HEK293 (cell line): ENCODE data around the gene KCNAB2.

ENCODE experiments used
- CTCF ChIP-seq: fragments of 450-650 bp; formaldehyde crosslinking; IDR thresholded peaks from 2 replicates; pipeline ENCODE4 v1.5.1; 2016; ENCODE audit warnings: missing biosample characterization, missing genetic modification characterization
- EGR2 ChIP-seq: fragments of 450-650 bp; formaldehyde crosslinking; IDR thresholded peaks from 2 replicates; pipeline ENCODE4 v1.5.1; 2016; ENCODE audit warnings: low read depth, missing biosample characterization, missing genetic modification characterization
- FEZF1 ChIP-seq: fragments of 450-650 bp; formaldehyde crosslinking; IDR thresholded peaks from 2 replicates; pipeline ENCODE4 v1.5.1; 2016; ENCODE audit warnings: missing biosample characterization, missing genetic modification characterization
- KLF9 ChIP-seq: fragments of 450-650 bp; formaldehyde crosslinking; IDR thresholded peaks from 2 replicates; pipeline ENCODE4 v1.5.1; 2016; ENCODE audit warnings: missing biosample characterization, missing genetic modification characterization, low read depth
- MZF1 ChIP-seq: fragments of 450-650 bp; formaldehyde crosslinking; IDR thresholded peaks from 2 replicates; pipeline ENCODE4 v1.5.1; 2017; ENCODE audit warnings: missing biosample characterization, missing genetic modification characterization, borderline replicate concordance
- REPIN1 ChIP-seq: fragments of 450-650 bp; formaldehyde crosslinking; IDR thresholded peaks from 2 replicates; pipeline ENCODE4 v1.5.1; 2017; ENCODE audit warnings: missing biosample characterization, missing genetic modification characterization, low read depth
- SETDB1 ChIP-seq: IDR thresholded peaks from one replicate; pipeline ENCODE4 v1.6.1; 2017; ENCODE audit warnings: mild to moderate bottlenecking, low read length, moderate library complexity, mixed read lengths; ENCODE audit not compliant: insufficient read length
- SP3 ChIP-seq: fragments of 450-650 bp; formaldehyde crosslinking; IDR thresholded peaks from 2 replicates; pipeline ENCODE4 v1.5.1; 2016; ENCODE audit warnings: missing biosample characterization, missing genetic modification characterization
- ZBTB44 ChIP-seq: fragments of 450-650 bp; IDR thresholded peaks from 2 replicates; pipeline ENCODE4 v1.5.1; 2018; ENCODE audit warnings: missing biosample characterization, mild to moderate bottlenecking, missing genetic modification characterization
- ZNF112 ChIP-seq: fragments of 450-650 bp; formaldehyde crosslinking; IDR thresholded peaks from 2 replicates; pipeline ENCODE4 v1.5.0; 2017; ENCODE audit warnings: missing biosample characterization, missing genetic modification characterization
- ZNF138 ChIP-seq: fragments of 450-650 bp; formaldehyde crosslinking; IDR thresholded peaks from 2 replicates; pipeline ENCODE4 v1.5.1; 2016; ENCODE audit warnings: missing biosample characterization, missing genetic modification characterization, borderline replicate concordance
- ZNF184 ChIP-seq: fragments of 450-650 bp; IDR thresholded peaks from 2 replicates; pipeline ENCODE4 v1.5.1; 2018; ENCODE audit warnings: missing biosample characterization, mild to moderate bottlenecking, missing genetic modification characterization
- ZNF280D ChIP-seq: fragments of 450-650 bp; formaldehyde crosslinking; IDR thresholded peaks from 2 replicates; pipeline ENCODE4 v1.5.1; 2016; ENCODE audit warnings: missing biosample characterization, missing genetic modification characterization
- ZNF335 ChIP-seq: fragments of 450-650 bp; formaldehyde crosslinking; conservative IDR thresholded peaks from 2 replicates; pipeline ENCODE4 v1.5.1; 2016; ENCODE audit warnings: missing biosample characterization, missing genetic modification characterization
- ZNF362 ChIP-seq: fragments of 450-650 bp; formaldehyde crosslinking; IDR thresholded peaks from 2 replicates; pipeline ENCODE4 v1.5.1; 2016; ENCODE audit warnings: missing biosample characterization, missing genetic modification characterization
- ZNF473 ChIP-seq: fragments of 450-650 bp; formaldehyde crosslinking; IDR thresholded peaks from 2 replicates; pipeline ENCODE4 v1.5.1; 2017; ENCODE audit warnings: missing biosample characterization, missing genetic modification characterization
- ZNF488 ChIP-seq: fragments of 450-650 bp; formaldehyde crosslinking; IDR thresholded peaks from 2 replicates; pipeline ENCODE4 v1.5.1; 2016; ENCODE audit warnings: missing biosample characterization, missing genetic modification characterization
- ZNF513 ChIP-seq: fragments of 450-650 bp; IDR thresholded peaks from 2 replicates; pipeline ENCODE4 v1.5.1; 2018; ENCODE audit warnings: missing biosample characterization, missing genetic modification characterization
- ZNF518A ChIP-seq: fragments of 450-650 bp; formaldehyde crosslinking; conservative IDR thresholded peaks from 2 replicates; pipeline ENCODE4 v1.5.1; 2016; ENCODE audit warnings: low read depth, missing biosample characterization, missing genetic modification characterization
- ZNF530 ChIP-seq: fragments of 450-650 bp; formaldehyde crosslinking; IDR thresholded peaks from 2 replicates; pipeline ENCODE4 v1.5.1; 2016; ENCODE audit warnings: low read depth, missing biosample characterization, missing genetic modification characterization
- ZNF707 ChIP-seq: fragments of 450-650 bp; formaldehyde crosslinking; IDR thresholded peaks from 2 replicates; pipeline ENCODE4 v1.5.1; 2016; ENCODE audit warnings: missing biosample characterization, missing genetic modification characterization
- ZSCAN23 ChIP-seq: fragments of 450-650 bp; formaldehyde crosslinking; IDR thresholded peaks from 2 replicates; pipeline ENCODE4 v1.5.1; 2016; ENCODE audit warnings: missing biosample characterization, missing genetic modification characterization
- ZXDB ChIP-seq: fragments of 450-650 bp; formaldehyde crosslinking; IDR thresholded peaks from 2 replicates; pipeline ENCODE4 v1.5.1; 2016; ENCODE audit warnings: missing biosample characterization, missing genetic modification characterization

The KCNAB2 gene

GRCh38 chr1:6148497-6149241 is 103.0 kb downstream of the KCNAB2 start (continued):
- TF ChIP-seq ZNF473 (tag by site-specific recombination) (no peak), MZF1 (tag by site-specific recombination) (no peak), ZBTB44 (no peak), KLF9 (tag by site-specific recombination) (peak; percentile 39; the same call in 1 of the 2 replicates), ZNF488 (tag by site-specific recombination) (no peak), ZNF707 (tag by site-specific recombination) (no peak), ZNF280D (tag by site-specific recombination) (no peak), FEZF1 (tag by site-specific recombination) (no peak), ZSCAN23 (no peak), ZNF138 (tag by site-specific recombination) (no peak), CTCF (tag by site-specific recombination) (peak; percentile 10; the same call in 1 of the 2 replicates), SETDB1 (no peak), SP3 (tag by site-specific recombination) (peak; percentile 81), ZNF335 (tag by site-specific recombination) (peak; percentile 31; the same call in 1 of the 2 replicates), ZXDB (tag by site-specific recombination) (no peak), ZNF112 (tag by site-specific recombination) (no peak), ZNF362 (tag by site-specific recombination) (no peak), ZNF530 (tag by site-specific recombination) (no peak), ZNF513 (tag by site-specific recombination) (no peak; the same call in 1 of the 2 replicates), REPIN1 (tag by site-specific recombination) (no peak), ZNF518A (tag by site-specific recombination) (no peak), ZNF184 (tag by site-specific recombination) (no peak), EGR2 (peak; percentile 96)
